Spleen (tissue), 7 donors: ENCODE measurements around the gene SLC4A8.

Source experiments
- POLR2A ChIP-seq, 3 donors: fragments of 450-650 bp; IDR thresholded peaks; one replicate each; pipeline ENCODE4 v1.5.1; 2017; ENCODE audit warnings: antibody characterized with exemption in 3 of 3, mild to moderate bottlenecking in 1 of 3
- TF ChIP-seq, protein P1 (sequence below), 11 experiments: fragments of 200-600 bp in 7 of 11; fragments of 450-650 bp in 4 of 11; sonication (generic) in 4 of 11; IDR thresholded peaks in 8 of 11; conservative IDR thresholded peaks in 3 of 11; 1 replicate in 7 of 11; 2 replicates in 4 of 11; pipeline versions ENCODE4 v1.4.0 to v1.8.0; 2016 to 2021; ENCODE audit warnings: antibody characterized with exemption in 11 of 11, inconsistent platforms in 4 of 11, mild to moderate bottlenecking in 1 of 11
- donor health status: DM: no; HTN: no; CAD: no; lungs with moderate emphysema.
- donor health status: DM: no; HTN: no; CAD: no.
- donor health status: DM: no; HTN: no; CAD: no.

GRCh38 chr12:51522696-51523095, 98.1 kb downstream of the SLC4A8 start:
- TF ChIP-seq, protein P1, sequence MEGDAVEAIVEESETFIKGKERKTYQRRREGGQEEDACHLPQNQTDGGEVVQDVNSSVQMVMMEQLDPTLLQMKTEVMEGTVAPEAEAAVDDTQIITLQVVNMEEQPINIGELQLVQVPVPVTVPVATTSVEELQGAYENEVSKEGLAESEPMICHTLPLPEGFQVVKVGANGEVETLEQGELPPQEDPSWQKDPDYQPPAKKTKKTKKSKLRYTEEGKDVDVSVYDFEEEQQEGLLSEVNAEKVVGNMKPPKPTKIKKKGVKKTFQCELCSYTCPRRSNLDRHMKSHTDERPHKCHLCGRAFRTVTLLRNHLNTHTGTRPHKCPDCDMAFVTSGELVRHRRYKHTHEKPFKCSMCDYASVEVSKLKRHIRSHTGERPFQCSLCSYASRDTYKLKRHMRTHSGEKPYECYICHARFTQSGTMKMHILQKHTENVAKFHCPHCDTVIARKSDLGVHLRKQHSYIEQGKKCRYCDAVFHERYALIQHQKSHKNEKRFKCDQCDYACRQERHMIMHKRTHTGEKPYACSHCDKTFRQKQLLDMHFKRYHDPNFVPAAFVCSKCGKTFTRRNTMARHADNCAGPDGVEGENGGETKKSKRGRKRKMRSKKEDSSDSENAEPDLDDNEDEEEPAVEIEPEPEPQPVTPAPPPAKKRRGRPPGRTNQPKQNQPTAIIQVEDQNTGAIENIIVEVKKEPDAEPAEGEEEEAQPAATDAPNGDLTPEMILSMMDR (IDR thresholded peaks at IDR 0.05 in 8 of 11, conservative IDR thresholded peaks at IDR 0.05 in 3 of 11): no peak
- TF ChIP-seq POLR2A (IDR thresholded peaks at IDR 0.05): no peak
